Panc1 (cell line): ENCODE data around the gene SIL1. TPM values are rescaled to one million over a fixed set of nuclear protein-coding genes. Genes with fewer than 3 reads are reported as not detected.

Experiments
- ATAC-seq: fragments of 200-7000 bp; cut with Tn5 transposase; 2 replicates; pipeline ENCODE4 v1.9.1; 2020; ENCODE audit warnings: mild to moderate bottlenecking, moderate library complexity
- BruUV-seq: library from RNA; stranded (reverse); fragments of 400-500 nt; replicated peaks from 2 replicates; lab custom pipeline; 2021; lab: Mats Ljungman, UMichigan
- CTCF ChIA-PET: fragments of 300-600 bp; sonication (Branson Sonifier 250); formaldehyde crosslinking; loops from one replicate; lab custom pipeline; 2022; ENCODE audit warnings: antibody characterized with exemption; lab: Charles Lee
- POLR2A ChIA-PET: fragments of 300-600 bp; sonication (Branson Sonifier 250); formaldehyde crosslinking; loops from one replicate; lab custom pipeline; 2022; ENCODE audit warnings: antibody characterized with exemption; lab: Charles Lee
- DNase-seq: peaks from one replicate; pipeline ENCODE4 v3.0.0-alpha.2; 2010; ENCODE audit warnings: low read depth, low spot score
- H3K27ac ChIP-seq: 2 replicates; pipeline ENCODE4 v1.5.1; 2011; ENCODE audit warnings: mild to moderate bottlenecking, low read length, inconsistent platforms
- H3K27me3 ChIP-seq: fragments of 200-500 bp; sonication (Bioruptor generic); 2 replicates; pipeline ENCODE4 v1.6.0; 2014; ENCODE audit warnings: low read length, inconsistent platforms; ENCODE audit not compliant: control insufficient read depth, insufficient read depth
- H3K36me3 ChIP-seq: fragments of 200-500 bp; sonication (Bioruptor generic); 2 replicates; pipeline ENCODE4 v1.5.1; 2014; ENCODE audit warnings: inconsistent platforms, mild to moderate bottlenecking, low read length, moderate library complexity; ENCODE audit not compliant: control insufficient read depth, insufficient read depth
- H3K4me1 ChIP-seq: 2 replicates; pipeline ENCODE4 v1.5.1; 2011; ENCODE audit warnings: inconsistent platforms, mild to moderate bottlenecking, low read length, moderate library complexity; ENCODE audit not compliant: control insufficient read depth, insufficient read depth
- H3K4me3 ChIP-seq, 2 experiments: 2 replicates each; pipeline ENCODE4 v1.5.1; 2011 to 2012; ENCODE audit warnings: low read depth in 2 of 2, low read length in 2 of 2, mild to moderate bottlenecking in 2 of 2, inconsistent platforms in 1 of 2, moderate library complexity in 1 of 2
- H3K9me3 ChIP-seq: fragments of 200-500 bp; sonication (Bioruptor generic); 2 replicates; pipeline ENCODE4 v1.5.1; 2014; ENCODE audit warnings: low read depth, mild to moderate bottlenecking, inconsistent platforms, low read length, moderate library complexity; ENCODE audit not compliant: control insufficient read depth, insufficient read depth
- POLR2AphosphoS5 ChIP-seq: IDR thresholded peaks from 2 replicates; pipeline ENCODE4 v1.6.1; 2012; ENCODE audit warnings: mild to moderate bottlenecking, low read depth, low read length, moderate library complexity
- SIN3A ChIP-seq: IDR thresholded peaks from 2 replicates; pipeline ENCODE4 v1.6.1; 2012; ENCODE audit warnings: low read depth, mild to moderate bottlenecking, low read length, moderate library complexity, borderline replicate concordance; ENCODE audit not compliant: insufficient read depth
- TCF7L2 ChIP-seq: IDR thresholded peaks from 2 replicates; pipeline ENCODE4 v1.6.1; 2011; ENCODE audit warnings: mild to moderate bottlenecking, low read depth, low read length, inconsistent platforms
- in situ Hi-C: cut with HindIII; loops from 2 replicates; pipeline ENCODE4 v1.10.0; 2016; ENCODE audit warnings: low sequenced_read_pairs, low pct_unique_long_range_greater_than_20kb
- intact Hi-C: fragments of 100-400 bp; cut with micrococcal nuclease; formaldehyde crosslinking; loops from one replicate; pipeline ENCODE4 v1.10.0; 2022; ENCODE audit not compliant: unreplicated experiment
- total RNA-seq: library from RNA; stranded (reverse); gene quantifications from one replicate; pipeline ENCODE4 v1.2.1, GENCODE V29; 2021; ENCODE audit not compliant: unreplicated experiment
- TF ChIP-seq, protein P1 (sequence below): fragments of 450-650 bp; IDR thresholded peaks from 2 replicates; pipeline ENCODE4 v1.5.1; 2017; ENCODE audit warnings: mild to moderate bottlenecking
- TF ChIP-seq, protein P2 (sequence below), 2 experiments: IDR thresholded peaks; 2 replicates each; pipeline ENCODE4 v1.6.1; 2011 to 2012; ENCODE audit warnings: low read depth in 2 of 2, control low read depth in 1 of 2, low read length in 1 of 2, mild to moderate bottlenecking in 1 of 2, moderate library complexity in 1 of 2; ENCODE audit not compliant: insufficient read depth in 1 of 2

Gene SIL1
- total RNA-seq, 1 experiment from 2014 or later = 35.4 TPM

DNA sequence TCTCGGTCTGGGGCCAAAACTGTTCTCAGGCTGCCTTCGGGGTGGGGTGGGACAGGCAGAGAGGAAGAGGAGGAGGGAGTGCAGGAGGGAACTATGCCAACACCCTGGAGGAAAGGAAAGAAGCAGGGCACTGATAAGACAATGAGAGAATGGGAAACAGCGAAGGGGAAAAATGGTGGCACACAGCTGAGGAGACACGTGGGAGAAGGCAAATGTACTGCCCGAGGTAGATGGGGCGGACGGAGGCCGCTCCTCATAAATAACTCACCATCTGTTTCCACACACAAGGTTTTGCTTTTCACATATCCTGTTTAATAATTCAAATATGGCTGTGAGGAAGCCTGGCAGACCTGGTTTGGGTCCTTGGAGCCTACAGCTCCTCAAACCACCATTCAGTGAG is 174.9 kb downstream of the SIL1 start:
- CTCF ChIA-PET = no interaction called here

DNA sequence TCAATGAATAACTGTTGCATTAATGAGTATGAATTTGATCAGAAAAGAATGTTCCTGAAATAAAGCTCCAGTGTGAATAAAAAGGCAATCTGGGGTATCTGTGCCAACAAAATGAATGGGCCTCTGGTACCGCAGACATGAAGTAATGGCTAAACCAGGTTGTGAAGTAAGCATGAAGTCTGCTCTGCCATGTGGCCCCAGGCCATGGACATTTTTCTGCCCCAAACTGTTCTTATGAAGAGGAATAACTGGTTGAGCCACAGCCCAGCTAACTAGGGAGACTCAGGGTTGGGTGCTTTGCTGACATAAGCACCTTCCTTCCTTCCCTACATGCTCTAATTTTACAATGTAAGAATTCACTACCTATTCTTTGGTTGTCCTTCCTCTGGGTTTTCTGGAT is 175.6 kb downstream of the SIL1 start:
- DNase-seq = no peak
- no peak for ATAC-seq
- BruUV-seq = no TSS peak
- intact Hi-C loops (no loop called here), in situ Hi-C loops (no loop called here)
- Histone ChIP-seq H3K4me1 (no peaks in the 10 kb centered on the region), H3K27me3 (no peaks in the 10 kb centered on the region), H3K27ac (no peak overlapping the region), H3K36me3 (no peaks in the 10 kb centered on the region), H3K9me3 (no peaks in the 10 kb centered on the region), H3K4me3 (no peak overlapping the region)
- ChIA-PET POLR2A (interaction anchor here (0.6 kb wide), 1 partner anchor 26 kb away, joined by 5 read pairs; no protein-coding TSS in a partner anchor), CTCF (no interaction called here)
- TF ChIP-seq SIN3A (no peak), POLR2AphosphoS5 (no peak), TCF7L2 (no peak)
- TF ChIP-seq, protein P1, sequence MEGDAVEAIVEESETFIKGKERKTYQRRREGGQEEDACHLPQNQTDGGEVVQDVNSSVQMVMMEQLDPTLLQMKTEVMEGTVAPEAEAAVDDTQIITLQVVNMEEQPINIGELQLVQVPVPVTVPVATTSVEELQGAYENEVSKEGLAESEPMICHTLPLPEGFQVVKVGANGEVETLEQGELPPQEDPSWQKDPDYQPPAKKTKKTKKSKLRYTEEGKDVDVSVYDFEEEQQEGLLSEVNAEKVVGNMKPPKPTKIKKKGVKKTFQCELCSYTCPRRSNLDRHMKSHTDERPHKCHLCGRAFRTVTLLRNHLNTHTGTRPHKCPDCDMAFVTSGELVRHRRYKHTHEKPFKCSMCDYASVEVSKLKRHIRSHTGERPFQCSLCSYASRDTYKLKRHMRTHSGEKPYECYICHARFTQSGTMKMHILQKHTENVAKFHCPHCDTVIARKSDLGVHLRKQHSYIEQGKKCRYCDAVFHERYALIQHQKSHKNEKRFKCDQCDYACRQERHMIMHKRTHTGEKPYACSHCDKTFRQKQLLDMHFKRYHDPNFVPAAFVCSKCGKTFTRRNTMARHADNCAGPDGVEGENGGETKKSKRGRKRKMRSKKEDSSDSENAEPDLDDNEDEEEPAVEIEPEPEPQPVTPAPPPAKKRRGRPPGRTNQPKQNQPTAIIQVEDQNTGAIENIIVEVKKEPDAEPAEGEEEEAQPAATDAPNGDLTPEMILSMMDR = no peak
- TF ChIP-seq, protein P2, sequence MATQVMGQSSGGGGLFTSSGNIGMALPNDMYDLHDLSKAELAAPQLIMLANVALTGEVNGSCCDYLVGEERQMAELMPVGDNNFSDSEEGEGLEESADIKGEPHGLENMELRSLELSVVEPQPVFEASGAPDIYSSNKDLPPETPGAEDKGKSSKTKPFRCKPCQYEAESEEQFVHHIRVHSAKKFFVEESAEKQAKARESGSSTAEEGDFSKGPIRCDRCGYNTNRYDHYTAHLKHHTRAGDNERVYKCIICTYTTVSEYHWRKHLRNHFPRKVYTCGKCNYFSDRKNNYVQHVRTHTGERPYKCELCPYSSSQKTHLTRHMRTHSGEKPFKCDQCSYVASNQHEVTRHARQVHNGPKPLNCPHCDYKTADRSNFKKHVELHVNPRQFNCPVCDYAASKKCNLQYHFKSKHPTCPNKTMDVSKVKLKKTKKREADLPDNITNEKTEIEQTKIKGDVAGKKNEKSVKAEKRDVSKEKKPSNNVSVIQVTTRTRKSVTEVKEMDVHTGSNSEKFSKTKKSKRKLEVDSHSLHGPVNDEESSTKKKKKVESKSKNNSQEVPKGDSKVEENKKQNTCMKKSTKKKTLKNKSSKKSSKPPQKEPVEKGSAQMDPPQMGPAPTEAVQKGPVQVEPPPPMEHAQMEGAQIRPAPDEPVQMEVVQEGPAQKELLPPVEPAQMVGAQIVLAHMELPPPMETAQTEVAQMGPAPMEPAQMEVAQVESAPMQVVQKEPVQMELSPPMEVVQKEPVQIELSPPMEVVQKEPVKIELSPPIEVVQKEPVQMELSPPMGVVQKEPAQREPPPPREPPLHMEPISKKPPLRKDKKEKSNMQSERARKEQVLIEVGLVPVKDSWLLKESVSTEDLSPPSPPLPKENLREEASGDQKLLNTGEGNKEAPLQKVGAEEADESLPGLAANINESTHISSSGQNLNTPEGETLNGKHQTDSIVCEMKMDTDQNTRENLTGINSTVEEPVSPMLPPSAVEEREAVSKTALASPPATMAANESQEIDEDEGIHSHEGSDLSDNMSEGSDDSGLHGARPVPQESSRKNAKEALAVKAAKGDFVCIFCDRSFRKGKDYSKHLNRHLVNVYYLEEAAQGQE (IDR thresholded peaks at IDR 0.05; ENCODE audit: insufficient read depth in 1 of 2, low read depth in 2 of 2, low read length in 1 of 2) = no peak

More for the DNA sequence above, 174.9 kb downstream of the SIL1 start:
- no peaks in the 10 kb centered on the region for H3K4me1 ChIP-seq
- in situ Hi-C loops = no loop called here
- intact Hi-C loops = no loop called here
- DNase-seq (no peak), ATAC-seq (no peak)
- no TSS peak for BruUV-seq
- H3K9me3 ChIP-seq = no peaks in the 10 kb centered on the region
- H3K27ac ChIP-seq = no peak overlapping the region
- TF ChIP-seq, protein P1 = no peak
- TF ChIP-seq, protein P2 (IDR thresholded peaks at IDR 0.05; ENCODE audit: insufficient read depth in 1 of 2, low read depth in 2 of 2, low read length in 1 of 2) = no peak
- no peak for TF ChIP-seq POLR2AphosphoS5
- no peak for TF ChIP-seq SIN3A
- no peak for TF ChIP-seq TCF7L2
- H3K4me3 ChIP-seq = no peak overlapping the region
- no peaks in the 10 kb centered on the region for H3K27me3 ChIP-seq
- POLR2A ChIA-PET = no interaction called here
- H3K36me3 ChIP-seq = no peaks in the 10 kb centered on the region
